CD14-positive monocyte (primary cell): Measurements from ENCODE around the gene MGAT5B. TPM values are rescaled to one million over a fixed set of nuclear protein-coding genes. Genes with fewer than 3 reads are reported as not detected.
A peak's percentile ranks its signal among the peaks of the same experiment; 100 is the strongest.

Experiments used
- DNase-seq, 3 donors: peaks; one replicate each; pipeline ENCODE4 v3.0.0-alpha.2; 2011 to 2022
- H2AFZ ChIP-seq: 2 replicates; pipeline ENCODE4 v1.6.0; 2012; ENCODE audit warnings: mild to moderate bottlenecking, low read depth, low read length, inconsistent platforms; ENCODE audit not compliant: insufficient read depth, poor library complexity, severe bottlenecking
- H3K27ac ChIP-seq, 2 donors: 1 replicate in 1 of 2; 2 replicates in 1 of 2; pipeline ENCODE4 v1.5.1; 2012 to 2013; ENCODE audit warnings: low read length in 2 of 2, control low read depth in 1 of 2, inconsistent platforms in 1 of 2, low read depth in 1 of 2, mild to moderate bottlenecking in 1 of 2
- H3K27me3 ChIP-seq, 2 donors: one replicate each; pipeline versions ENCODE4 v1.6.0 to v1.6.1; 2011 to 2013; ENCODE audit warnings: low read length in 2 of 2; ENCODE audit not compliant: control insufficient read depth in 2 of 2, insufficient read depth in 2 of 2
- H3K36me3 ChIP-seq, 2 donors: replicated peaks in 1 of 2; 1 replicate in 1 of 2; 2 replicates in 1 of 2; pipeline versions ENCODE4 v1.5.1 to v1.6.1; 2012 to 2013; ENCODE audit warnings: low read length in 2 of 2, control low read depth in 1 of 2, inconsistent platforms in 1 of 2, mild to moderate bottlenecking in 1 of 2; ENCODE audit not compliant: insufficient read depth in 2 of 2, control insufficient read depth in 1 of 2
- H3K4me1 ChIP-seq, 2 donors: 1 replicate in 1 of 2; 2 replicates in 1 of 2; pipeline versions ENCODE4 v1.5.1 to v1.6.1; 2012 to 2013; ENCODE audit warnings: low read length in 2 of 2, control low read depth in 1 of 2, inconsistent platforms in 1 of 2, mild to moderate bottlenecking in 1 of 2, moderate library complexity in 1 of 2; ENCODE audit not compliant: insufficient read depth in 2 of 2, control insufficient read depth in 1 of 2
- H3K4me2 ChIP-seq: replicated peaks from 2 replicates; pipeline ENCODE3; 2012; ENCODE audit warnings: low read length, moderate library complexity, mild to moderate bottlenecking; ENCODE audit not compliant: poor library complexity, severe bottlenecking; ENCODE audit errors: extremely low read depth
- H3K4me3 ChIP-seq, 3 experiments: fragments of 200-600 bp in 1 of 3; sonication (generic) in 1 of 3; replicated peaks in 1 of 3; 1 replicate in 2 of 3; 2 replicates in 1 of 3; pipeline ENCODE4 v1.5.1; 2011 to 2013; ENCODE audit warnings: low read length in 3 of 3, mild to moderate bottlenecking in 3 of 3, control low read depth in 2 of 3, low read depth in 2 of 3, inconsistent platforms in 1 of 3, moderate library complexity in 1 of 3
- H3K79me2 ChIP-seq: 2 replicates; pipeline ENCODE4 v1.6.0; 2012; ENCODE audit warnings: mild to moderate bottlenecking, control low read depth, inconsistent platforms, low read length, moderate library complexity; ENCODE audit not compliant: insufficient read depth
- H3K9ac ChIP-seq: 2 replicates; pipeline ENCODE4 v1.6.0; 2017; ENCODE audit warnings: low read length, mild to moderate bottlenecking; ENCODE audit not compliant: insufficient read depth, poor library complexity, severe bottlenecking
- H3K9me3 ChIP-seq, 2 donors: replicated peaks in 1 of 2; 1 replicate in 1 of 2; 2 replicates in 1 of 2; pipeline versions ENCODE4 v1.5.1 to v1.6.1; 2012 to 2013; ENCODE audit warnings: low read length in 2 of 2, control low read depth in 1 of 2; ENCODE audit not compliant: control insufficient read depth in 1 of 2, insufficient read depth in 1 of 2
- H4K20me1 ChIP-seq: 2 replicates; pipeline ENCODE4 v1.6.0; 2012; ENCODE audit warnings: mild to moderate bottlenecking, low read length, control low read depth, moderate library complexity; ENCODE audit not compliant: insufficient read depth
- H3K27ac Mint-ChIP-seq, 7 donors: one replicate each; pipeline ENCODE4 v1.8.0; 2020; ENCODE audit warnings: mild to moderate bottlenecking in 7 of 7, mixed read lengths in 7 of 7, moderate library complexity in 6 of 7, inconsistent platforms in 2 of 7
- H3K27me3 Mint-ChIP-seq, 3 donors: one replicate each; pipeline ENCODE4 v1.8.0; 2021 to 2022; ENCODE audit warnings: low read depth in 3 of 3, mild to moderate bottlenecking in 3 of 3, mixed read lengths in 3 of 3, moderate library complexity in 3 of 3, inconsistent platforms in 1 of 3
- H3K36me3 Mint-ChIP-seq, 2 donors: one replicate each; pipeline ENCODE4 v1.8.0; 2020; ENCODE audit warnings: mixed read lengths in 2 of 2, inconsistent platforms in 1 of 2, mild to moderate bottlenecking in 1 of 2
- H3K4me1 Mint-ChIP-seq: one replicate; pipeline ENCODE4 v1.8.0; 2020; ENCODE audit warnings: mild to moderate bottlenecking, mixed read lengths
- H3K4me3 Mint-ChIP-seq, 2 donors: one replicate each; pipeline ENCODE4 v1.8.0; 2020; ENCODE audit warnings: mild to moderate bottlenecking in 2 of 2, mixed read lengths in 2 of 2, moderate library complexity in 1 of 2
- H3K9me3 Mint-ChIP-seq, 7 donors: one replicate each; pipeline ENCODE4 v1.8.0; 2020 to 2022; ENCODE audit warnings: mixed read lengths in 7 of 7, mild to moderate bottlenecking in 6 of 7, moderate library complexity in 6 of 7, inconsistent platforms in 2 of 7
- WGBS: methylation state at CpG from one replicate; pipeline ENCODE4 v1.1.5; 2013; ENCODE audit warnings: missing lambda C conversion rate; ENCODE audit not compliant: insufficient coverage; 5-methylcytosine and 5-hydroxymethylcytosine counted together
- intact Hi-C, 2 donors: fragments of 100-400 bp; cut with micrococcal nuclease; formaldehyde crosslinking; loops; one replicate each; pipeline versions ENCODE4 v1.15.0 to v1.15.1; 2023
- polyA plus RNA-seq, 3 donors: library from polyadenylated mRNA; depleted of rRNA in 1 of 3; unstranded in 2 of 3; stranded (reverse) in 1 of 3; fragments of 300-500 nt in 2 of 3; fragments of >200 nt in 1 of 3; fragmentation: Illumina TruSeq in 2 of 3; gene quantifications; 1 replicate in 2 of 3; 2 replicates in 1 of 3; pipeline ENCODE4 v1.2.3, GENCODE V29; 2012 to 2021
- TF ChIP-seq, protein P1 (sequence below): fragments of 200-600 bp; IDR thresholded peaks from one replicate; pipeline ENCODE4 v1.8.0; 2022; ENCODE audit warnings: antibody characterized with exemption, mild to moderate bottlenecking

The MGAT5B gene
- polyA plus RNA-seq, 3 donors, result not detected

DNA sequence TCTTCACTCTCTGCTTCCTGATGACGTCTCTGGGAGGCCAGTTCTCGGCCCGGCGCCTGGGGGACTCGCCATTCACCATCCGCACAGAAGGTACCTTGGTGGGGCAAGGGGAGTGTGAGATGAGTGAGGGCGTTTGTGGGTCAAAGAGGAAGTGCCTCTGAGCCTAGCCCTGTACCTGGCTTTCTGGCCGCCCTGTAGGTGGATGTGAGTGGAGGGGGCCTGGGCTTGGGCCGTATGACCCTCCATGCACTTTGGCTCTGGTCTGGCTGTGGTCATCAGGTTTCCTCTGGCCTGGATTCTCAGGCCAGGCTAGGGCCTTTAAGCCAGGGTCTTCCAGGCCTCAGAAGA lies 4.6 kb downstream of the MGAT5B start:
- DNase-seq, result no peak
- H3K4me3 ChIP-seq, result no peak overlapping the region
- H3K4me2 ChIP-seq, result no peak overlapping the region
- H2AFZ ChIP-seq, result no peak overlapping the region
- H3K9me3 ChIP-seq, result peaks cover 27 to 30% of the 10 kb centered on the region in 2 donors
- Mint-ChIP-seq H3K27me3 (peaks cover 28 to 59% (median 44%) of the 10 kb centered on the region in 3 donors), H3K4me3 (peak overlapping the region in 1 of 2 donors; percentile 21), H3K36me3 (peaks cover 2 to 3% of the 10 kb centered on the region in 2 donors), H3K4me1 (peaks cover 8% of the 10 kb centered on the region), H3K27ac (no peak overlapping the region), H3K9me3 (peaks cover 10 to 30% (median 24%) of the 10 kb centered on the region in 7 donors)
- peaks cover 0 to 3% of the 10 kb centered on the region in 2 donors for H3K4me1 ChIP-seq
- H3K27ac ChIP-seq, result no peak overlapping the region
- H3K9ac ChIP-seq, result no peak overlapping the region
- WGBS, result 38% methylated on average over 5 of the region's 9 CpGs
- no peaks in the 10 kb centered on the region for H4K20me1 ChIP-seq
- peaks cover 19 to 40% of the 10 kb centered on the region in 2 donors for H3K27me3 ChIP-seq
- H3K36me3 ChIP-seq, result no peaks in the 10 kb centered on the region
- TF ChIP-seq, protein P1, sequence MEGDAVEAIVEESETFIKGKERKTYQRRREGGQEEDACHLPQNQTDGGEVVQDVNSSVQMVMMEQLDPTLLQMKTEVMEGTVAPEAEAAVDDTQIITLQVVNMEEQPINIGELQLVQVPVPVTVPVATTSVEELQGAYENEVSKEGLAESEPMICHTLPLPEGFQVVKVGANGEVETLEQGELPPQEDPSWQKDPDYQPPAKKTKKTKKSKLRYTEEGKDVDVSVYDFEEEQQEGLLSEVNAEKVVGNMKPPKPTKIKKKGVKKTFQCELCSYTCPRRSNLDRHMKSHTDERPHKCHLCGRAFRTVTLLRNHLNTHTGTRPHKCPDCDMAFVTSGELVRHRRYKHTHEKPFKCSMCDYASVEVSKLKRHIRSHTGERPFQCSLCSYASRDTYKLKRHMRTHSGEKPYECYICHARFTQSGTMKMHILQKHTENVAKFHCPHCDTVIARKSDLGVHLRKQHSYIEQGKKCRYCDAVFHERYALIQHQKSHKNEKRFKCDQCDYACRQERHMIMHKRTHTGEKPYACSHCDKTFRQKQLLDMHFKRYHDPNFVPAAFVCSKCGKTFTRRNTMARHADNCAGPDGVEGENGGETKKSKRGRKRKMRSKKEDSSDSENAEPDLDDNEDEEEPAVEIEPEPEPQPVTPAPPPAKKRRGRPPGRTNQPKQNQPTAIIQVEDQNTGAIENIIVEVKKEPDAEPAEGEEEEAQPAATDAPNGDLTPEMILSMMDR, result no peak
- intact Hi-C loops, result loop anchor here in 1 of 2 donors (10.0 kb wide), 1 partner anchor 182 kb away; no protein-coding TSS in a partner anchor
- no peaks in the 10 kb centered on the region for H3K79me2 ChIP-seq

DNA sequence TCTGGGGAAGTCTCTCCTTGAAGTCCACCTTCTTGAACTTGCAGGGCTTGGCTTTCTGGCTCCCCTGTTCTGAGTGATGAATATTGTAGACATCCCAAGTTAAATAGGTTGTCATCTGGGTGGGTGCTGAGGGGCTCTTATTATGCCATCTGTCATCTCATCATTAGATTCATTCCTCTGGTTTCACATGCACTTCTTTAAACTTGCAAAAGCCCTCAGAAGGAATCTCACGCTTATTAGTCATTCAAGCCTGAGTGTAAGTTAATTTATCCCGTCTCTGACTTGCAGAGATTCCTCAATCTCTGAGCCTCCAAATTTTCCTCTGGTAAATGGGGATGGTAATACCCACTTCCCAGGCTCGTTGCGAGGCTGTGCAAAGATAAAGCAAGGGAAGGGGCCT lies 5.7 kb downstream of the MGAT5B start:
- H2AFZ ChIP-seq, result no peak overlapping the region
- H3K9me3 Mint-ChIP-seq, result peaks cover 10 to 30% (median 23%) of the 10 kb centered on the region in 7 donors
- TF ChIP-seq, protein P1, result no peak
- DNase-seq, result no peak
- H3K4me3 Mint-ChIP-seq, result peak overlapping the region in 1 of 2 donors; percentile 16
- H3K4me2 ChIP-seq, result no peak overlapping the region
- H3K27ac Mint-ChIP-seq, result no peak overlapping the region
- H3K27me3 ChIP-seq, result peaks cover 19 to 37% of the 10 kb centered on the region in 2 donors
- no peak overlapping the region for H3K9ac ChIP-seq
- H3K4me1 ChIP-seq, result peaks cover 0 to 2% of the 10 kb centered on the region in 2 donors
- H3K27ac ChIP-seq, result no peak overlapping the region
- H3K36me3 ChIP-seq, result no peaks in the 10 kb centered on the region
- H3K4me1 Mint-ChIP-seq, result peaks cover 6% of the 10 kb centered on the region
- intact Hi-C loops, result loop anchor here in 1 of 2 donors (10.0 kb wide), 1 partner anchor 181 kb away; no protein-coding TSS in a partner anchor
- no CpG with 5 or more reads among the region's 4 CpGs for WGBS
- H3K27me3 Mint-ChIP-seq, result peaks cover 25 to 53% (median 42%) of the 10 kb centered on the region in 3 donors
- H3K4me3 ChIP-seq, result no peak overlapping the region
- no peaks in the 10 kb centered on the region for H3K79me2 ChIP-seq
- no peaks in the 10 kb centered on the region for H4K20me1 ChIP-seq
- peaks cover 1 to 2% of the 10 kb centered on the region in 2 donors for H3K36me3 Mint-ChIP-seq
- peaks cover 25 to 28% of the 10 kb centered on the region in 2 donors for H3K9me3 ChIP-seq
